Chondrocyte (in vitro differentiated cells): Measurements from ENCODE around the gene CEACAM3. TPM values are rescaled to one million over a fixed set of nuclear protein-coding genes. Genes with fewer than 3 reads are reported as not detected.

Experiments
- DNase-seq: peaks from one replicate; pipeline ENCODE4 v3.0.0; 2021; ENCODE audit warnings: mixed read lengths, low spot score
- H3K27ac Mint-ChIP-seq: one replicate; pipeline ENCODE4 v1.8.0; 2021; ENCODE audit warnings: mild to moderate bottlenecking, moderate library complexity, mixed read lengths; ENCODE audit not compliant: unreplicated experiment
- H3K27me3 Mint-ChIP-seq: 2 replicates; pipeline ENCODE4 v1.8.0; 2021; ENCODE audit warnings: low read depth, mixed read lengths
- H3K36me3 Mint-ChIP-seq: 2 replicates; pipeline ENCODE4 v1.8.0; 2021; ENCODE audit warnings: low read depth, mixed read lengths
- H3K4me1 Mint-ChIP-seq: 2 replicates; pipeline ENCODE4 v1.8.0; 2021; ENCODE audit warnings: low read depth, mild to moderate bottlenecking, mixed read lengths
- H3K4me3 Mint-ChIP-seq: one replicate; pipeline ENCODE4 v1.8.0; 2021; ENCODE audit warnings: mild to moderate bottlenecking, moderate library complexity, mixed read lengths; ENCODE audit not compliant: unreplicated experiment
- H3K9me3 Mint-ChIP-seq: 2 replicates; pipeline ENCODE4 v1.8.0; 2021; ENCODE audit warnings: low read depth, mixed read lengths
- total RNA-seq: library from RNA; stranded (reverse); gene quantifications from 3 replicates; pipeline ENCODE4 v1.2.1, GENCODE V29; 2021
- TF ChIP-seq, protein P1 (sequence below): fragments of 200-600 bp; sonication (generic); IDR thresholded peaks from 2 replicates; pipeline ENCODE4 v1.5.0; 2021; ENCODE audit warnings: antibody characterized with exemption, mild to moderate bottlenecking, moderate library complexity

The CEACAM3 gene
- total RNA-seq, 1 donor from 2014 or later: not detected

DNA sequence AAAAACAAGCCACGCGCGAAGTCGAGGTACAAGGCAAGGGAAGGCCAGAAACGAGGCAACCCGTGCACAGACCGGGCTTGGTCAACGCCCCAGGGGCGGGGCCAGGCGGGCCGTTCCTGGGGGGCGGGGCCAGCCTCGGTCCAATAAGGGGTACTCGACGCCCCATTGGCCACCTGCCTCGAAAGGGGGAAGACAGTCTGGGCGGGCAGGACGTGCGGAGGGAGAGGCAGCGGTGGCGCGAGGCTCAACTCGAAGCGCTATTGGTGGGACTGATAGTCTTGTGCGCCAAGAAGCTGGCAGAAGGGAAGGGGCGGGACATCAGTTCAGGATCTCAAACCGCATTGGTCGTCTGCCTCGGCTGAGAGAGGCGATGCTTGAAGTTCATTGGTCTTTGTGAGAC is 48.2 kb downstream of the CEACAM3 start, which contains the start of gene LYPD4:
LYPD4 (minus strand) TSS at position 83 of the 400 bp plus-strand sequence. CDS start 5,398 bp downstream, outside the sequence.
- Mint-ChIP-seq H3K4me3 (no peak within 1 kb of the TSS), H3K27ac (no peak within 1 kb of the TSS), H3K9me3 (peaks cover 3% of the 10 kb centered on the region), H3K27me3 (peaks cover 32% of the 10 kb centered on the region), H3K36me3 (no peaks in the 10 kb centered on the region), H3K4me1 (no peaks in the 10 kb centered on the region)
- peak; percentile 77 for DNase-seq
- TF ChIP-seq, protein P1, sequence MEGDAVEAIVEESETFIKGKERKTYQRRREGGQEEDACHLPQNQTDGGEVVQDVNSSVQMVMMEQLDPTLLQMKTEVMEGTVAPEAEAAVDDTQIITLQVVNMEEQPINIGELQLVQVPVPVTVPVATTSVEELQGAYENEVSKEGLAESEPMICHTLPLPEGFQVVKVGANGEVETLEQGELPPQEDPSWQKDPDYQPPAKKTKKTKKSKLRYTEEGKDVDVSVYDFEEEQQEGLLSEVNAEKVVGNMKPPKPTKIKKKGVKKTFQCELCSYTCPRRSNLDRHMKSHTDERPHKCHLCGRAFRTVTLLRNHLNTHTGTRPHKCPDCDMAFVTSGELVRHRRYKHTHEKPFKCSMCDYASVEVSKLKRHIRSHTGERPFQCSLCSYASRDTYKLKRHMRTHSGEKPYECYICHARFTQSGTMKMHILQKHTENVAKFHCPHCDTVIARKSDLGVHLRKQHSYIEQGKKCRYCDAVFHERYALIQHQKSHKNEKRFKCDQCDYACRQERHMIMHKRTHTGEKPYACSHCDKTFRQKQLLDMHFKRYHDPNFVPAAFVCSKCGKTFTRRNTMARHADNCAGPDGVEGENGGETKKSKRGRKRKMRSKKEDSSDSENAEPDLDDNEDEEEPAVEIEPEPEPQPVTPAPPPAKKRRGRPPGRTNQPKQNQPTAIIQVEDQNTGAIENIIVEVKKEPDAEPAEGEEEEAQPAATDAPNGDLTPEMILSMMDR: no peak

DNA sequence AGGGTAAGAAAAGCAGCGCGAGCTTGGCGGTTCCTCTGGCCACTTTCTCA is 48.4 kb downstream of the CEACAM3 start, which contains the start of gene DMRTC2:
DMRTC2 (plus strand) TSS at position 42 of the 50 bp plus-strand sequence. CDS start 2,387 bp downstream, outside the sequence.
- no peak for DNase-seq
- Mint-ChIP-seq H3K4me1 (no peaks in the 10 kb centered on the region), H3K9me3 (peaks cover 3% of the 10 kb centered on the region), H3K36me3 (no peaks in the 10 kb centered on the region), H3K27ac (no peak within 1 kb of the TSS), H3K4me3 (no peak within 1 kb of the TSS), H3K27me3 (peaks cover 31% of the 10 kb centered on the region)
- TF ChIP-seq, protein P1: no peak

DNA sequence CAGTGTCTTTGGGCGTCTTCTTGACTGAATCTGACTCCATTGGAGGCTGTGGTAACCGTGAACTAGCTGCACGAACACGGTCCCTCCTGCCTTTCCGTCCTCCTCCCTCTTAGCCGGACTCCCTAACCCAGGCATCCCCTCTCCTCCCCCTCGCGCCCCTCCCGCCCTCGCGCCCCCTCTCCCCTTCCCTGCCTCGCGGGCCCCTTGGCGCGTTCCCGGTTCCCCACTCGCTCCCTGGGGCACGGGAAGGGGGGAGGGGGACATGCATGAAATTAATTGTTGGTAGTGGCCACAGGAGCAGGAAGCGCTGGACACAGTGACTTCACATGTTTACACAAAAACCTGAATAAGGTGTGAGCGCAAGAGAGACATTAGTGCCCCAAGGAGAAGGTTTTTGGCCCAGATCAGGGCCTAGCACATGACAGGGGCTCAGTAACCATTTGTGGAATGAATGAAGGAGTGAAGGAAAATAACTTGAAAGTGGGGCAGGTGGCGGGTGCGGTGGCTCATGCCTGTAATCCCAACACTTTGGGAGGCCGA is 48.7 kb downstream of the CEACAM3 start:
- TF ChIP-seq, protein P1: no peak
- Mint-ChIP-seq H3K27me3 (peaks cover 29% of the 10 kb centered on the region), H3K4me1 (no peaks in the 10 kb centered on the region), H3K4me3 (no peak overlapping the region), H3K36me3 (no peaks in the 10 kb centered on the region), H3K9me3 (peaks cover 3% of the 10 kb centered on the region), H3K27ac (no peak overlapping the region)
- DNase-seq: no peak

DNA sequence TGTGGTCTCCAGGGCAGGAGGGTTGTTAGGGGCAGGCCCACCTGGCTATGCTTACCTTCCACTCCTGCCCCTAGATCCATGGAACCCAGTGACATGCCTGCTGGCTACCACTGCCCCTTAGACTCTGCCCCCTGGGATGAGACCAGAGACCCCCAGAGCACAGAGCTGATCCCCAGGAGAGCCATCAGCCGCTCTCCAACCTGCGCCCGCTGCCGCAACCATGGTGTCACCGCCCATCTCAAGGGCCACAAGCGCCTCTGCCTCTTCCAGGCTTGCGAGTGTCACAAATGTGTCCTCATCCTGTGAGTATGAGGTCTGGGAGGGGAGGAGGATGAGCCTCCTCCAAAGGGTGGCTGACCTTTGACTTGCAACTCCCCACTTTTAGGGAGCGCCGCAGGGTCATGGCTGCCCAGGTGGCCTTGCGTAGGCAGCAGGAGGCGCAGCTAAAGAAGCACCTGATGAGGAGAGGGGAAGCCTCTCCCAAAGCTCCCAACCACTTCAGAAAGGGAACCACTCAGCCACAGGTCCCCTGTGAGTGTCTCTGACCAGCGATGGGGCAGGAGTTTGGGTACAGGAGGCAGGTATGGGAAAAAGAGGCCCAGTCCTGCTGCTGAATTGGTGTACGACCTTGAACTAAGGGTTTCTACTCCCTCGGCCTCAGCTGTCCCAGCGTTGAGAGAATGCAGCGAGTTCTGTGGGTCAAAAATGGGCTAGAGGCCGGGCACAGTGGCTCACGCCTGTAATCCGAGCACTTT is 51.1 kb downstream of the CEACAM3 start:
- no peak overlapping the region for H3K4me3 Mint-ChIP-seq
- H3K36me3 Mint-ChIP-seq: no peaks in the 10 kb centered on the region
- no peak overlapping the region for H3K27ac Mint-ChIP-seq
- peak; percentile 67 for DNase-seq
- peaks cover 3% of the 10 kb centered on the region for H3K9me3 Mint-ChIP-seq
- peaks cover 39% of the 10 kb centered on the region for H3K27me3 Mint-ChIP-seq
- TF ChIP-seq, protein P1: no peak
- H3K4me1 Mint-ChIP-seq: no peaks in the 10 kb centered on the region

- Mint-ChIP-seq H3K9me3 (peaks cover 3% of the 10 kb centered on the region), H3K36me3 (no peaks in the 10 kb centered on the region), H3K27ac (no peak overlapping the region), H3K4me3 (no peak overlapping the region), H3K4me1 (no peaks in the 10 kb centered on the region), H3K27me3 (peaks cover 45% of the 10 kb centered on the region)
- DNase-seq: peak; percentile 67
- TF ChIP-seq, protein P1: no peak
Measured at GRCh38 chr19:41848666-41849065, 52.3 kb downstream of the CEACAM3 start.
